ENCODE data around the gene SHROOM1.
A peak's percentile ranks its signal among the peaks of the same experiment; 100 is the strongest.
"Not testable (repeated sequence)": the region's sequence is repeated elsewhere in the genome, so short reads cannot be mapped to it uniquely, and the experiment has no call there.

Gene SHROOM1

GRCh38 chr5:132807163-132807838 lies 23.1 kb downstream of the SHROOM1 start:
- peak; percentile 65 for DNase-seq (ENCODE audit: low spot score)

DNA sequence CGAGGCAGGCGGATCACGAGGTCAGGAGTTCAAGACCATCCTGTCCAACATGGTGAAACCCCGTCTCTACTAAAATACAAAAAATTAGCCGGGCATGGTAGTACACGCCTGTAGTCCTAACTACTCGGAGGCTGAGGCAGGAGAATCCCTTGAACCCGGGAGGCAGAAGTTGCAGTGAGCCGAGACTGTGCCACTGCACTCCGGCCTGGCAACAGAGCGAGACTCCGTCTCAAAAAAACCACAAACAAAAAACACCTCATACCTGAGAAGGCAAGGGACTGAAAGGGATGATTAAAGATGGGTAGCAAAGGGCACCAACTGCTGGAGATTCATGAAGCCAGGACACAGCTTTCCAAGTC lies 23.7 kb downstream of the SHROOM1 start:
- DNase-seq (ENCODE audit: low spot score): not testable (repeated sequence)

- DNase-seq (ENCODE audit: low spot score): not testable (repeated sequence)
Measured at GRCh38 chr5:132805872-132806271, 24.6 kb downstream of the SHROOM1 start.

GRCh38 chr5:132804219-132804618 lies 26.2 kb downstream of the SHROOM1 start:
- not testable (repeated sequence) for DNase-seq (ENCODE audit: low spot score)

GRCh38 chr5:132802685-132803066 lies 27.8 kb downstream of the SHROOM1 start:
- DNase-seq (ENCODE audit: low spot score): not testable (repeated sequence)

DNA sequence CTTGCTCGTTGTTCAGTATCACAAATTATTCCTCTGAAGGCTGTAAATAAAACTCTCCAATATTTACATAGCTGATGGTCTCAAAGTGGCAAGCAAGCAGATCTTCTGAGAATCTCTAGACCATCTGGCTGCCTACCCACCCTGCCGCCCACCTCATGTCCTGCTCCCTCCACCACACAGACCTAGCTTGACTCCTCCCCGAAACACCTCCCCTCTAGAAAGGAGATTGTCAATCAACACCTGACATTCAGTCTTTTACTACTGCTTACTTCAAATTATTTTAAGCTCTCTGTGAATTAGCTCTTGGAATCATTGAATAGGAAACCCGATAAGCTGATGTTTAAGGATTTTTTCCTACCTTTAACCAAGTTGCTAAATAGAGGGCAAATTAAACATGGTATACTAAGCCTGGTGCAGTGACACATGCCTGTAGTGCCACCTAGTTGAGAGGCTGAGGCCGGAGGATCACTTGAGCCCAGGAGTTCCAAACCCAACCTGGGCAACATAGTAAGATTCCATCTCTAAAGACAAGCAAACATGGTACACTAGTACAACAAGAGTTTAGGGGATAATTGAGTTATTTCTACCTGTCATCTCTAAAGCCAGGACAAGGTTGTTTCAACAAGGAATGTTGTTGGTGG lies 28.3 kb downstream of the SHROOM1 start:
- DNase-seq (ENCODE audit: low spot score): no peak

- no peak for DNase-seq (ENCODE audit: low spot score)
Measured at GRCh38 chr5:132800545-132800944, 29.9 kb downstream of the SHROOM1 start.

DNA sequence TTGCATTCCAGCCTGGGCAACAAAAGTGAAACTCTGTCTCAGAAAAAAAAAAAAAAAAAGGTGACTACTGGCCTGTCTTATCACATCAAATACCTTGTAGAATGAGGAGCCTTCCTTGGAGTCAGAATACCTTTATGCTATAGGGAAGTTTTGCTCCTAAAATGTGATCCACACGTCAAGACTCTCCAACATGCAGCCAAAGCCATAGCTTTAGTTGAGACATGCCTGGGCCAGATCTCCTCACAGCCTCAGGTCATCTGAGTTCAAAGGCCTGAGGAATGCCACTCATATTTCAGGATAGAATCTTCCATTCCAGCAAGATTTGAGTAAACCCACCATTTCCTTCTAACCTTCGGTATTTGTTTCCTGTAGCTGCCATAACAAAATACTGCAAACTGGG lies 31.1 kb downstream of the SHROOM1 start:
- DNase-seq (ENCODE audit: low spot score): no peak

GRCh38 chr5:132797651-132798050 lies 32.8 kb downstream of the SHROOM1 start:
- no peak for DNase-seq (ENCODE audit: low spot score)

DNA sequence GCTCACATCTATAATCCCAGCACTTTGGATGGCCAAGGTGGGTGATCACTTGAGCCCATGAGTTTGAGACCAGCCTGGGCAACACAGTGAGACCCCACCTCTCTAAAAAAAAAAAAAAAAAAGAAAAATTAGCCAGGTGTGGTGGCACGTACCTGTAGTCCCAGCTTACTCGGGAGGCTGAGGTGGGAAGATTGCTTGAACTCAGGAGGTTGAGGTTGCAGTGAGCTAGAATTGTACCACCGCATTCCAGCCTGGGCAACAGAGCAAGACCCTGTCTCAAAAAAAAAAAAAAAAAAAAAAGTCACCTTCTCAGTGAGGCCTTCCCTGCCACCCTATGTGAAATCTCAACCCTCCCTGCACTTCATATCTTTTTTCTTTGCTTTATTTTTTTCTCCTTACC lies 39.4 kb downstream of the SHROOM1 start:
- DNase-seq (ENCODE audit: low spot score): no peak

DNA sequence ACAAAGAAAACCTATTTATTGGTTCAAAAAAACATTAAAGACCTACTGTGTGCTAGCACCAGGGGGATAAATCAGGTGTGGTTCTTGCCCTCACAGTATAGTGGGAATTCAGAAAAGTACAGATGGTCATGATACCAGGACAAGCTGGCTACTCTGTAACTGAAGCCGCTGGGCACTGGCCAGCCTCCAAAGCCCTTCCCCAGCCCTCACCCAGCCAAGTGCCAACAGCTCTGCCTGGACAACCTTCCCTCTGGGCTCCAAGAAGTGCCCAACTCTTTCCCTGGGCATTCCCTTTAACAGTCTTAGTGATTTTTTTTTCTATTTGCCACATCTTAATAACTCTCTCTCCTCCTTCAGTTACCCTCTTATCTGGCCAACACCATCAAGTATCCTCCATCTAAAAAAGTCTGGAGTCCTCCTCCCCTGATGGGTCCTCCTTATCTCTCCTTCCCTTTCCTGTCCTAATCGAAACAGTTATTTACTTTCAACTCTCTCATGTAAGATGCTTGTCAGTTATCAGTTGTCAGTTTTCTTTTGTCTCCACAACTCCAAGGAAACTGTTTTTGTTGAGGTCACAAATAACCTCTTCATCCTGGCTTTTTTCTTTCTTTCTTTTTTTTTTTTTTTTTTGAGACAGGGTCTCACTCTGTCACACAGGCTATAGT lies 40.1 kb downstream of the SHROOM1 start:
- DNase-seq (ENCODE audit: low spot score): no peak

GRCh38 chr5:132788990-132789886 lies 41.2 kb downstream of the SHROOM1 start:
- DNase-seq (ENCODE audit: low spot score): no peak

DNA sequence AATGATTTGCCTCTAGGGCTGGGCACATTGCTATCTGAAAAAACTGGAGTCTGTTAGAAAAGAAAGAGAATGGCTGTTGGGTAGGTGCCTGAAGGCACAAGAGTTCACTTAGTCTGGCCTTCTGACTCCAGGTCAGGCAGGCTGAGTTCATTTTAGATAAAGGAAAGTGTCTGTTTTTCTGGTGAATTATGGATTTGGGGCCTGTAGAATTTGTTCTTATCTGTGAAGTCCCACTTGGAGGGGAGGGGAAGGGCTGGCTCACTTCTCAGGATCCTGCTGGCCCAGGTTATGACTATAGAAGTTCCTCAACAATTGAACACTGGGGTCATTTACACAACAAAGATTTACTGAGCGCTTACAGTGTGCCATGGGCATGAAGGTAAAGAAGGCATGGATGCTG lies 41.9 kb downstream of the SHROOM1 start:
- DNase-seq (ENCODE audit: low spot score): no peak

DNA sequence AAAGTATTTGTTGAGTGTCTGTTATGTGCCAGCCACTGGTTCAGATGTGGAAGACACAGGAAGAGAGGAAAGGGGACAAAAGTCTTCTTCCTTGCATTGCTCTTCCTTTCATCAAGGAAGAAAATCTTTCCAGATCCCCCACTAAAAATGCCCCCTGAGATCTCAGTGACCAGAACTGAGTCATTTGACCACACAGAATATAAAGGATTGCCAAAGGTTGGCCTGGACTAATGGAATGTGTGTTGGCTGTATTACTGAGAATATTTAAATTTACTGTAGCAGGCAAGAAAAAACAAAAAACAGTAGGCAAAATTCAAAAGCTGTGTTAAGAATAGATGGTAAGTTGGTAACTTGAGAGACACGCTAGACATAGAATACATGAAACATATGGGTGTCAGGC lies 43.4 kb downstream of the SHROOM1 start:
- no peak for DNase-seq (ENCODE audit: low spot score)

- no peak for DNase-seq (ENCODE audit: low spot score)
Measured at GRCh38 chr5:132785864-132786263, 44.6 kb downstream of the SHROOM1 start.

GRCh38 chr5:132785365-132785764 lies 45.1 kb downstream of the SHROOM1 start:
- DNase-seq (ENCODE audit: low spot score): no peak

DNA sequence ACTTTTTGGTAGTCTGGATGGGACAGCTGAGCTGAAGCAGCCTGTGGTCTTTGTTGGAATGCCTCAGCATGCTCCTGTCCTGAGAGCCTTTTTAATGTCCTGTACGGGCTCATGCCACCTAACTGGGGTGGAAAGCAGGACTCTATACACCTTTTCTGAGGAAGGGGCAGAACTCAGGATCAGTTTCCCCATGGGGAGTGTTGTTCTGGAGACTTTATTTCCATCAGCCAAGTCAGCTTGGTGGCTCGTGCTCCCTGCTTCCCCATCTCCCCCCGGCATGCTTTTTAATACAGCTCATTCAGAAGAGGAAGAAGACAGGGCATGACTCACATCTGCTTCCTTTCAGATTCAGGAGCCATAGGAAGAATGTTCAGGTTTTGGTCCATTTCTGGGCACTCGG lies 48.3 kb downstream of the SHROOM1 start:
- DNase-seq (ENCODE audit: low spot score): no peak

DNA sequence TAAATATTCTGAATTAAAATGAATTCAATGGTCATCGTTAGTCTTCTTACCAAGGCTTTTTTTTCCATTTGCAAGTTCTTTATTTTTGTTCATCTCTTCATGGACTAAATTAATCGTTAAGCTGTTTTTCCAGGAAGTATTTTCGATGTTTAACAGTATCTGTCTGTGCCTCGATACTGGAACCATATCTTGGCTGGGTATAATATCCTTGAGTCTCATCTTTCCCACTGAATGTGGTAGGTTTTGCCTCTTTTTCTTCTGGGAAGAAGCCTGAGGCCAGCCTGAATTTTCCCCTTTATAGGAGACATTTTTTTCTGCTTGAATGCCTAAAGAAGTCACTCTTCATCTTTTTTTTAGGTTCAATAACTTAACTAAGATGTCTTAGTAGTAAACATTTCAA lies 49.4 kb downstream of the SHROOM1 start:
- DNase-seq (ENCODE audit: low spot score): no peak

- DNase-seq (ENCODE audit: low spot score): no peak
Measured at GRCh38 chr5:132780577-132780976, 49.9 kb downstream of the SHROOM1 start.

GRCh38 chr5:132779961-132780360 lies 50.5 kb downstream of the SHROOM1 start:
- DNase-seq (ENCODE audit: low spot score): no peak

GRCh38 chr5:132778856-132779255 lies 51.6 kb downstream of the SHROOM1 start:
- no peak for DNase-seq (ENCODE audit: low spot score)

DNA sequence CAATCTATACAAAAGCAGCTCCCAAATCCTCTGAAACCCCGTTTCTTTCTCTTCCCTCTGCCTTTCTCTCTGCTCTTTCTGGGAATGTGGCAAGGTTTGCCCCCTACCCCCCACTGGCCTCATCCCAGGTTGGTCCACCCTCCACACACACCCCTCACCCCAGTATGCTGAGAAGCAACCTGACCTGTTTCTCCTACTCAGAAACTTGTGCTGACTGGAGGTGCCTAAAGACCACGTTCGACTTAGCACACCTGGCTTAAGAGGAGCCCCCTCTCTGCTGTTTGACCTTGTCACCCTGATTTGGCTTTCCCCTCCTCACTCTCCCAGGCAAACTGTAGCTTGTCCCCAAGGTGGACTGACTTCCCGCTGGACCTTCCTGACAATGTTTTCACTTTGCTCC lies 52.3 kb downstream of the SHROOM1 start:
- DNase-seq (ENCODE audit: low spot score): no peak

Data from ecto neural progenitor cell (in vitro differentiated cells).